ENCODE measurements around the gene IQGAP1. TPM values are rescaled to one million over a fixed set of nuclear protein-coding genes. Genes with fewer than 3 reads are reported as not detected.
"Not testable (repeated sequence)": the region's sequence is repeated elsewhere in the genome, so short reads cannot be mapped to it uniquely, and the experiment has no call there.

Gene IQGAP1
- total RNA-seq, 1 experiment from 2014 or later: 100 TPM

DNA sequence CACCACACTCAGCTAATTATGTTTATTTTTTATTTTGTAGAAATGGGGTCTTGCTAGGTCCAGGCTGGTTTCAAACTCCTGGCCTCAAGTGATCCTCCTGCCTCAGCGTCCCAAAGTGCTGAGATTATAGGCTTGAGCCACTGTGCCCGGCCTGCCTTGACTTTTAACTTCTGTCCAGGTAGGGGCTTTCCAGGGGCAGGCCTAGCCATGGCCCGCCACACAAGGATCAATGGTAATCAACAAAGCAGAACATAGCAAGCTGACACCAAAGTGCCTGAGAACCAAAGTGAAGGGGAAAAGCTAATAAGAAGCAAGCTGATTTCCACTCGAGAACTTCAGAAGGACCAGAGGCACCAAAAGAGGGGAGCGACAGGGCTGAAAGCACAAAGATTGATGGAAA, 132.3 kb downstream of the IQGAP1 start:
- Histone ChIP-seq H3K27me3 (no peaks in the 10 kb centered on the region), H3K9me3 (replicated peaks) (no peaks in the 10 kb centered on the region), H3K27ac (no peak overlapping the region), H3K36me3 (no peaks in the 10 kb centered on the region), H3K4me1 (peaks cover 4% of the 10 kb centered on the region; the same call in 1 of the 2 replicates), H3K4me3 (no peak overlapping the region)
- no peak for DNase-seq

DNA sequence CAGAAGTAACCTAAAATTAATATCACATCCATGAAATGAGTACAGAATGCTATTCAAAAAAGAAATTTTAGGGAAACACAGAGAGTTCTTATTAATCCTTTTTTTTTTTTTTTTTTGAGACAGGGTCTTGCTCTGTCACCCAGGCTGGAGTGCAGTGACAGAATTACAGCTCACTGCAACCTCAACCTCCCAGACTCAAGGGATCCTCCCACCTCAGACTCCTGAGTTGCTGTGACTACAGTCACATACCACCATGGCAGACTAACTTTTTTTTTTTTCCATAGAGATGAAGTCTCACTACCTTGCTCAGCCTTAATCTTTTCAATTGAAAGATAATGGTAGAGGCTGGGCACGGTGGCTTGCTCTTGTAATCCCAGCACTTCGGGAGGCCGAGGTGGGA, 135.3 kb downstream of the IQGAP1 start:
- H3K36me3 ChIP-seq: no peaks in the 10 kb centered on the region
- no peaks in the 10 kb centered on the region for H3K27me3 ChIP-seq
- H3K4me3 ChIP-seq: no peak overlapping the region
- H3K4me1 ChIP-seq: peaks cover 4% of the 10 kb centered on the region; the same call in 1 of the 2 replicates
- H3K27ac ChIP-seq: no peak overlapping the region
- H3K9me3 ChIP-seq (replicated peaks): no peaks in the 10 kb centered on the region
- no peak for DNase-seq

DNA sequence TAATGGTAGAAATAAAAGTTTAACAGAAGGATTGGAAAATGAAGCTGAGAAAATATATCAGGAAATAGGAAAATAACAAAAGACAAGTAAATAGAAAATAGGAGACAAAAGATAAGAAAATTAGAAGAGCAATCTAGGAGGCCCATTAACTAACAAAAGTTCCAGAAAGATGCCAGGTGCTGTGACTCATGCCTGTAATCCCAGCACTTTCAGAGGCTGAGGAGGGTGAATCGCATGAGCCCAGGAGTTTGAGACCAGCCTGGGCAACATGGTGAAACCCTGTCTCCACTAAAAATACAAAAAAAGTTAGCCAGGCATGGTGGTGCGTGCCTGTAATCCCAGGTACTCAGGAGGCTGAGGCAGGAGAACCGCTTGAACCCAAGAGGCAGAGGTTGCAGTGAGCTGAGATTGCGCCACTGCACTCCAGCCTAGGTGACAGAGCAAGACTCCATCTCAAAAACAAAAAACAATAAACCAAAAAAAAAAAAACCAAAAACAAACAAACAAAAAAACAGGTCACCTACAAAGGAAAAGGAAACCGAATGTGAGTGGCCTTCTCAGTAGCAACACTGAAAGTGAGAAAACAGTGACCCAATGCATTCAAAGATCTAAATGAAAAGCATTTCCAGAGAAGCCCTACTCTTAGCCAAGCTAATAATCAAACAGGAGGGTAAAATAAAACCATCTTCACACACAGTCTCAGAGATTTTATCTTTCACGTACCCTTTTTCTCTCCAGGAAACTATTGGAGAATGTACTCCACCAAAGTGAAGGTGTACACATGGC, 136.2 kb downstream of the IQGAP1 start:
- not testable (repeated sequence) for H3K27me3 ChIP-seq; DNase-seq; H3K27ac ChIP-seq; H3K4me3 ChIP-seq; H3K36me3 ChIP-seq; H3K9me3 ChIP-seq (replicated peaks); H3K4me1 ChIP-seq

DNA sequence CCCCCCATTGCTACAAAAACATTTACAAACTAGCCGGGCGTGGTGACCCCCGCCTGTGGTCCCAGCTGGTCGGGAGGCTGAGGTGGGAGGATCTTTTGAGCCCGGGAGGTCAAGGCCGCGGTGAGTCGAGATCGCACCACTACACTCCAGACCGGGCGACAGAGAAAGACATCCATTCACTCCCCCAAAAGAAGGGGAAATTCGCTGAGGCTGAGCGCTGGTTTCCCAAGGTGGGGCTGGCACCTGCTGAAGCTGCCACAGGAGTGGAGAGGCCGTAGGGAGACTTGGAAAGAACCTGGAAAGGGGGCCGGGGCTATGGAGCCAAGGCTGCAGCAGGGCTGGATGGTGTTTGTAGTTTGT, 140.9 kb downstream of the IQGAP1 start:
- no peak for DNase-seq
- no peaks in the 10 kb centered on the region for H3K36me3 ChIP-seq

DNA sequence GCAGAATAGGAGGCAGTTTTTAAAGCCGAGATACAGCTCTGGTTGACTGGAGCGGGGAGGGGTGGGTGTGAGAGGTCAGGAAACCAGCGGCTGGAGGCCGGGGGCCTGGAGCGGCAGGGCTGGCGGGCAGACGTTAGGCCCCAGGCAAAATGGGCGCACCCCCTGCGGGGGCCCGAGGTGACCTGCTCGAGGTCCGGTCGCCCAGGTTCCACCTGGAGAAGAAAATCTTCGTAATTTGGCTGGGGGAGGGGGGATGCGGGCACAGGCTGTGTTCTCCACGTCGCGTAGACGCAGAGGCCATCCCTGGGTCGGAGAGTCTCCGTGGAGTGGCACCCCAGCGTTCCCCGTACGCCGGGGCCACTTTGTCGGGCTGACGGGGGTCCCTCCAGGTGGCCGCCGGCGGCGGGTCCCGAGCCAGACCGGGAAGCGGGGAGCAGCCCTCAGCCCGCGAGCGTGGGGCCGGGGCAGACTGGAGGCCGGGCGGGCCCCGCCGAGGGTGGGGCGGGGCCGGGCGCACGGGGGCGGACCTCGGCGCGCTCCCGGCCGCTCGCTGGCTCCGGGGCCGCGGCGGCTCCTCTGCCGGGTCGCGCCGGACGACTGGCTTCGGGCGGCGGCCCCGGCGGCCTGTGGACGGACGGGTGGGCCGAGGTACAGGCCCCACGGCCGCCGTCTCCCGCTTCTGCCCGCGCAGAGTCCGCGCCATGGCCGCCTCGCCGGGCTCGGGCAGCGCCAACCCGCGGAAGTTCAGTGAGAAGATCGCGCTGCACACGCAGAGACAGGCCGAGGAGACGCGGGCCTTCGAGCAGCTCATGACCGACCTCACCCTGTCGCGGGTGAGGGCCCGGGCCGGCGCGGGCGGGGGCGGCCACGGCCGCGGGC, 141.6 kb downstream of the IQGAP1 start, which contains the start of gene CRTC3:
TSS of gene CRTC3 (plus strand) at position 553 of the 879 bp plus-strand sequence. CDS start at position 702, 149 bp downstream.
- Histone ChIP-seq H3K27ac (peak within 1 kb of the TSS; percentile 43; the same call in 1 of the 2 replicates), H3K27me3 (no peaks in the 10 kb centered on the region), H3K4me1 (peaks cover 5% of the 10 kb centered on the region; the same call in 1 of the 2 replicates), H3K9me3 (replicated peaks) (peaks cover 5% of the 10 kb centered on the region; the same call in 1 of the 2 replicates), H3K36me3 (no peaks in the 10 kb centered on the region), H3K4me3 (peak within 1 kb of the TSS; percentile 93)
- peak; percentile 50 to 64 for DNase-seq

More for the DNA sequence above, 140.9 kb downstream of the IQGAP1 start:
- H3K4me1 ChIP-seq: peaks cover 5% of the 10 kb centered on the region; the same call in 1 of the 2 replicates
- peaks cover 5% of the 10 kb centered on the region; the same call in 1 of the 2 replicates for H3K9me3 ChIP-seq (replicated peaks)
- H3K27me3 ChIP-seq: no peaks in the 10 kb centered on the region
- no peak overlapping the region for H3K27ac ChIP-seq
- peak overlapping the region; percentile 93 for H3K4me3 ChIP-seq

DNA sequence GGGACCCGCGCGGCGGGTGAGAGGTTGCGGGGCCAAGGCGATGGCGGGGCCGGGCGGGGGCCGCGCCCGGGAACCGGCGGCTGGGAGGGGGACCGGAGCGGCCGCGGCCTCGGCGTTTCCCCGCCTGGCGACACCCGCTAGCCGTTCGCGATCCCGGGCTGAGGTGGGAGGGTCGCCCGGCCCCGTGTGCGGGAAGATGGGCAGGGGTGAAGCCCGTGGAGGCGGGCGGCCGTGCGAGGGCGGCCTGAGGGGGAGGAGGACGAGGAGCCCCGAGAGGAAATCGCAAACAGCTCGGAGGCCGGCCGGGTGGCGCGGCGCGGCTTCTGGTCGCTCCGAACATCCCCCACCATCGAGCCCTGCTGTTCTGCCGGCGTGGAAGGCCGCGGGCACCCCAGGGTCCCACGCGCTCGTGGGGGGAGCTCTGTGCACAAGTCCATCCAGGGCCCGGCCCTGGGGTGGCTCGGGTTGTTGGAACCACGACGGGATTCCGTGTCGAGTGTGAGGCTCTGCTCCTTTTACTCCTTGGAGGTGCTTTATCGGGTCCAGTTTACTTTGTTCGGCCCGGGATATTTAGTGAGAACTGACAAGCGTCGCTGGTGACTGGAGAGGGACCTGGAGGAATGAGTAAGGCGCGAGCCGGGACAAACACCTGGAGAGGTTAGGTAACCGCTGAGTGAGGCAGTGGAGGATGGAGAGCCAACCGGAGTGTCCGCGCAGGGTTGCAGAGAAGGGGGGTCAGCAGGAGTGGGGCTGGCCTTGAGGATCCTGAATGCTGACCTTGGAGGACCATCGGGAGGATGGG, 142.4 kb downstream of the IQGAP1 start:
- H3K27me3 ChIP-seq: no peaks in the 10 kb centered on the region
- H3K4me1 ChIP-seq: peaks cover 5% of the 10 kb centered on the region; the same call in 1 of the 2 replicates
- no peaks in the 10 kb centered on the region for H3K36me3 ChIP-seq
- peak overlapping the region; percentile 93 for H3K4me3 ChIP-seq
- H3K27ac ChIP-seq: peak overlapping the region; percentile 43; the same call in 1 of the 2 replicates
- DNase-seq: peak; percentile 50 to 53
- H3K9me3 ChIP-seq (replicated peaks): peaks cover 5% of the 10 kb centered on the region; the same call in 1 of the 2 replicates

DNA sequence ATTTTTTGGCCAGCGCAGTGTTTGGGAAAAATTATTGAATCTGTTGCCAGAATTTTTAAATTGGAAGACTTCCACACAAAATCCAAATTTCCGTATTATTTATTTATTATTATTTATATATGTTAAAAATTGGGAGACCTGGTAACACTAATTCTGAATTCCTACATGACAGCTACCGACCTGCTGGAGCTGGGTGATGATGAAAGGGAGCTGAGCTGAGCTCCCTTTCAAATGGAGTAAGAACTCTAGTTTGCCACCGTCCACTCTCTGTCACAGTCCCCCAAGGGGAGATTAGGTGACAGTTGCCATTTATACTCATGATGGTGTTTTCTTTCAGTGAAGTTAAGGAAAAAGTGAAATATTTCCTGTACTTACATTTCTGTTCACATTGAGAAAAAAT, 143.1 kb downstream of the IQGAP1 start:
- Histone ChIP-seq H3K4me3 (peak overlapping the region; percentile 93), H3K36me3 (no peaks in the 10 kb centered on the region), H3K27me3 (no peaks in the 10 kb centered on the region), H3K27ac (no peak overlapping the region), H3K4me1 (peaks cover 5% of the 10 kb centered on the region; the same call in 1 of the 2 replicates), H3K9me3 (replicated peaks) (peaks cover 5% of the 10 kb centered on the region; the same call in 1 of the 2 replicates)
- DNase-seq: no peak

DNA sequence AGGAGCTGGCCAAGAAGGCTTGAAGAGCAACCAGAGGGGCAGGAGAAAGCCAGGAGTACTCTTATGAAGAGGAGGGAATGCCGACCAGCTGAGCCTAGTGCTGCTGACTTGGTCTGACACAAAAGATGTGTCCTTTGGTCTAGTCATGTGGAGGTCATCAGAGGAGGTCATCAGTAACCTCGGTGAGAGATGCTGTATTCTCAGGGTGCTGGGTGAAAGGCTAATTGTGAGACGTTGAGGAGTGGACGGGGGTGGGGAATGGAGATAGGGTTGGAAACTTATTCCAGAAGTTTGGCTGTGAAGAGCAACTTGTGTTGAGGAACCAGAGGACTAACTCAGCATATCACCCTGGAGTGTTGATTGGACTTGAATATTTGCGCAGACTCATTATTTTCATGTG, 147.2 kb downstream of the IQGAP1 start:
- Histone ChIP-seq H3K4me1 (peaks cover 5% of the 10 kb centered on the region; the same call in 1 of the 2 replicates), H3K36me3 (no peaks in the 10 kb centered on the region; the same call in 1 of the 2 replicates), H3K4me3 (no peak overlapping the region), H3K27me3 (no peaks in the 10 kb centered on the region), H3K9me3 (replicated peaks) (peaks cover 5% of the 10 kb centered on the region; the same call in 1 of the 2 replicates), H3K27ac (no peak overlapping the region)
- no peak for DNase-seq

DNA sequence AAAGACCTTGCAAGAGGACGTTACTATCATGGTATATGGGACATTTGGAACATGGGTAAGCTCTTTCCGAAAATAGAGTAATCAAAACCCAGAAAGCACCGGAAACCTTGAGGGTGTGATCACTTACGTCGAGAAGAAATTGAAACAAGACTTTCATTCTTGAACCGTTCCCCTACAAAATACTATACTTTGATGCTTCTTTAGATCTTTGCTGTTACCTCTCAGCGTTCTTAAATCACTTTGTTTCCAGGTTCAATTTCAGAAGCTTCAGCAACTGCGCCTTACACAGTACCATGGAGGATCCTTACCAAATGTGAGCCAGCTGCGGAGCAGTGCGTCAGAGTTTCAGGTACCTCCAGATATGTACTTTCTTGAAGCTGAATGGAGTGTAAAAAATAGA, 151.7 kb downstream of the IQGAP1 start:
- Histone ChIP-seq H3K36me3 (peaks cover 3% of the 10 kb centered on the region; the same call in 1 of the 2 replicates), H3K4me1 (no peaks in the 10 kb centered on the region), H3K27me3 (no peaks in the 10 kb centered on the region), H3K9me3 (replicated peaks) (no peaks in the 10 kb centered on the region), H3K4me3 (no peak overlapping the region), H3K27ac (no peak overlapping the region)
- DNase-seq: no peak

DNA sequence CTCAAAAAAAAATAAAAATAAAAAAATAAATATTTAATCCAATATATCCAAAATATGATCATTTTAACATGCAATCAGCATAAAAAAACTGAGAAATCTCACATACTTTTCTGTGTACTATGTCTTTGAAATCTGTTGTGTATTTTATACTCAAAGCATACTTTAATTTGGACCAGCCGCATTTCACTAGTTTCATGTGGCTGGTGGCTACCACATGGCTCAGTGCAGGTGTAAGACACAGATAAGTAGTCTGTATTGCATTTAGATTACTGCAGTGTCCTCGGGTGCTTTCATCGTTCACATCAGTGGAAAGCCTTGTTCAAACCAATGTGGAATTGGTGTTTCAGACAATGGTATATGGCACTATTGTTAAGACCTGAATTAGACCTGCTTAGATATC, 152.7 kb downstream of the IQGAP1 start:
- H3K27me3 ChIP-seq: no peaks in the 10 kb centered on the region
- no peaks in the 10 kb centered on the region for H3K4me1 ChIP-seq
- DNase-seq: no peak
- no peaks in the 10 kb centered on the region for H3K9me3 ChIP-seq (replicated peaks)
- no peak overlapping the region for H3K4me3 ChIP-seq
- no peak overlapping the region for H3K27ac ChIP-seq
- H3K36me3 ChIP-seq: peaks cover 5% of the 10 kb centered on the region; the same call in 1 of the 2 replicates

DNA sequence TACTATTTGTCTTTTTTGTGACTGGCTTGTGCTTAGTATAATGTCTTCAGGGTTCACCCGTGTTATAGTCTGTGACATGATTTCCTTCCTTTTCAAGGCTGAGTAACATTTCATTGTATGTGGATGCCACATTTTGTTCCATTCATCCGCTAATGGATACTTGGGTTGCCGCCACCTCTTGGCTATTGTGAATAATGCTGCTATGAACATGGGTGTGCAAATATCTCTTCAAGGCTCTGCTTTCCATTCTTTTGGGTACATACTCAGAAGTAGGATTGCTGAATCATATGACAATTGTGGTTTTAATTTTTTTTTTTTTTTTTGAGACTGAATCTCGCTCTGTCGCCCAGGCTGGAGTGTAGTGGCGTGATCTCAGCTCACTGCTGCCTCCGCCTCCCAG, 157.1 kb downstream of the IQGAP1 start:
- no peak overlapping the region for H3K4me3 ChIP-seq
- H3K36me3 ChIP-seq: peaks cover 5% of the 10 kb centered on the region; the same call in 1 of the 2 replicates
- DNase-seq: no peak
- H3K27me3 ChIP-seq: no peaks in the 10 kb centered on the region
- H3K9me3 ChIP-seq (replicated peaks): no peaks in the 10 kb centered on the region
- no peak overlapping the region for H3K27ac ChIP-seq
- H3K4me1 ChIP-seq: no peaks in the 10 kb centered on the region

DNA sequence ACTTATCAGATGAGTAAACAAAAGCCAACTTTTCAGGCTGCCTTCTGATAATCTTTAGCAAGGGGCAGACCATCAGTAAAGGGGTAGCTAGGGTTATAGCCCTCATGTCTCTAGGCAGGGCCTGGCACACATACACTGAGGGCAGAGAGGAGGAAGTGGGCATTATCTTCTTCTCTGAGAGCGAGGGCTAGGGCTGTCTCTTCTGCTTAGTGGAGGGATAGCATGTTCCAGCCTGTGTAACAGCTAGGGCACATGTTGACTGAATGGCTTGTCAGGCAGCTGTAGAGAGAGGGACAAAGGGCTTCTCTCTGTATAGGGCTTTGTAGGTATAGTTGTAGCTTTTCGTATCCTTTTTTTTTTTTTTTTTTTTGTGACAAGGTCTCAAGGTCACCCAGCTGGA, 159.5 kb downstream of the IQGAP1 start:
- H3K36me3 ChIP-seq: peaks cover 5% of the 10 kb centered on the region; the same call in 1 of the 2 replicates
- peaks cover 8% of the 10 kb centered on the region for H3K4me1 ChIP-seq
- no peak for DNase-seq
- H3K4me3 ChIP-seq: no peak overlapping the region
- no peaks in the 10 kb centered on the region for H3K9me3 ChIP-seq (replicated peaks)
- no peaks in the 10 kb centered on the region for H3K27me3 ChIP-seq
- H3K27ac ChIP-seq: no peak overlapping the region

DNA sequence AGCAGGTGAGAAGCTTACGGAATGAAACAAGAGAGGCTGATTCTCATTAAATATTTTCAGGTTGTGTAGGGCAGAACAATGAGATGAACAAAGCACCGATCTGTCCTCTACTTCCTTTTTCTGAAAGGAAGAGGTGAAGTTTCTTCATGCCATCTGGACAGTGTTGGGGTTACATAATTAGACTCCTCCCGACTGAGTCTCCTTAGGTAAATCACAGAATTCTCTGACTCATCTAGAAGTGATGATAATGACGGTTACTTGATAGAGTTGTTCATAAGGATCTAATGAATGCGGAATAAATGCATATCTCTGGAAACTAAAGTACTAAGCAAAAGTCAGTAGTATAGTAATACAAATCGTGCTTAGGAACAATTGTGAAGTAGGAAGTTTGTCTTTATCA, 162.9 kb downstream of the IQGAP1 start:
- no peak for DNase-seq
- H3K36me3 ChIP-seq: no peaks in the 10 kb centered on the region; the same call in 1 of the 2 replicates
- H3K27ac ChIP-seq: no peak overlapping the region
- no peak overlapping the region for H3K4me3 ChIP-seq
- H3K9me3 ChIP-seq (replicated peaks): no peaks in the 10 kb centered on the region
- peaks cover 18% of the 10 kb centered on the region for H3K4me1 ChIP-seq
- H3K27me3 ChIP-seq: no peaks in the 10 kb centered on the region

All from SJCRH30 (cell line).